HG03460 (cell line): Measurements from ENCODE around the gene SLC7A6.

Experiments used
- ATAC-seq: cut with Tn5 transposase; IDR thresholded peaks from one replicate; pipeline ENCODE4 v1.9.1; 2021; ENCODE audit not compliant: unreplicated experiment

SLC7A6 gene

DNA sequence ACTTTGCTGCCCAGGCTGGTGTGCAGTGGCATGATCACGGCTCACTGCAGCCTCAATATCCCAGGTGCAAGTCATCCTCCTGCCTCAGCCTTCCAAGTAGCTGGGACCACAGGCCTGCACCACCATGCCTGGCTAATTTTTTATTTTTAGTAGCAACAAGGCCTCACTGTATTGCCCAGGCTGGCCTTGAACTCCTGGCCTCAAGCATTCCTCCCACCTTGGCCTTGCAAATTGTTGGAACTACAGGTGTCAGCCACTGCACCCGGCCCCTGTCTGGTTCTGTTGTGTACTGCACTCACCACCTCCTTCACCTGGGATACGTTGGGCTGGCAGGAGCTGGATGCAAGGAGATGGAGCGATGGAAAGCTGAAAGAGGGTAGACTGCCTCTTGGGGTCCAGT, 10.6 kb upstream of the SLC7A6 start:
- no peak for ATAC-seq

- no peak for ATAC-seq
Observed at GRCh38 chr16:68255712-68256111, 8.6 kb upstream of the SLC7A6 start.

- peak; percentile 51 for ATAC-seq
Observed at GRCh38 chr16:68257251-68257905, 6.9 kb upstream of the SLC7A6 start.

DNA sequence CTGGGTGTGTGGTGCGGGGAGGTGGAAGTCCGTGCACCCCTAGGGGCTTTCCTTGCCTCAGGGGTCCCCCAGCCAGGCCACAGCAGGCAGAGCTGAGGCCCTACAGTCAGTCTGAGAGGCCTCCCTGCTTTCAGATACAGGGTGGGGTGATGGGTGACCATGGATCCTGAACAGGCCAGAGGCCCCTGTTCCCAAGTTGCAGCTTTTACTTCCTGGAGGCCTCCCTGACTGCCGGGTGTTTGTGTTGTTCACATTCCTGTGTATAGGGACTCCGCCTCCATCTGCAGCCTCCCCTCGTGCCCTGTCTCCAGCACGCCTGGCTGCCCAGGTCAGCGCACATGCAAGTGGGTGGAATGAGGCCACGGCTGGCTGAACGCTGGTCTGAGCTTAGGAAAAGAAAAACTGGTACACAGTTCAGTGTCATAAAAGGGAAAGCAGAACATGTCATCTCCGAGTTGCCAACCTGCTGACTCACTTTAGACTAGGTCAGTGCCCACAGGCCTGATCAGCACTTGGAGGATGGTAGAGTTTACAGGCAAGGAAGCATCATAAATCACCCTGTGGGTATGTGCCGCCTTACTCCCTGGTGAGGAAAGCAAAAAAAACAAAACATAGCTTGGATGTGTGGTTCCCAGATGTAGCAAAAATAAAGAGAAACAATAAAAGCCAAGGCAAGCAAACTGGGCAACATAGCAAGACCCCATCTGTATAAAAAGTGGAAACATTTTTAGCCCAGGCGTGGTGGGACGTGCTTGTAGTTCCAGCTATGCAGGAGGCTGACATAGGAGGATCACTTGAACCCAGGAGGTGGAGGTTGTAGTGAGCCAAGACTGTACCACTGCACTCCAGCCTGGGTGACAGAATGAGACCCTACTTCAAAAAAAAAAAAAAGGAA, 6.2 kb upstream of the SLC7A6 start:
- peak; percentile 16 for ATAC-seq

- ATAC-seq: no peak
Observed at GRCh38 chr16:68259007-68259825, 5.1 kb upstream of the SLC7A6 start.

- ATAC-seq: peak; percentile 4
Observed at GRCh38 chr16:68263559-68264127, 683 bp upstream of the SLC7A6 start.

- peak; percentile 18 for ATAC-seq
Observed at GRCh38 chr16:68265078-68265920, 973 bp downstream of the SLC7A6 start.

- no peak for ATAC-seq
Observed at GRCh38 chr16:68267612-68268405, 3.5 kb downstream of the SLC7A6 start.

DNA sequence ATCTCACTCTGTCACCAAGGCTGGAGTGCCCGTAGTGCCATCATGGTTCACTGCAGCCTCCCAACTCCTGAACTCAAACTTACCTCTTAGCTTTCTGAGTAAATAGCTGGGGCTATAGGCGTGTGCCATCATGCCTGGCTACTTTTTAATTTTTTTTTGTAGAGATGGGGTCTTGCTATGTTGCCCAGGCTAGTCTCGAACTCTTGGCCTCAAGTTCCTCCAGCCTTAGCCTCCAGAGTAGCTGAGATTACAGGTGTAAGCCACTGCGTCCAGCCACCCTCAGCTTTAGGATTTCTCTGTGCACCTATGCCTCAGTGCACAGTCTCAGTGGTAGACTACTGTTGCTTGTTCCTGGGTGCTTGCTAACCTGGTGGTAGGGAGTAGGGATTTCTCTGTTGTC, 5.5 kb downstream of the SLC7A6 start:
- ATAC-seq: no peak

GRCh38 chr16:68270353-68270752, 6.0 kb downstream of the SLC7A6 start:
- no peak for ATAC-seq

GRCh38 chr16:68272507-68273209, 8.3 kb downstream of the SLC7A6 start:
- ATAC-seq: no peak

- no peak for ATAC-seq
Observed at GRCh38 chr16:68273459-68273858, 9.1 kb downstream of the SLC7A6 start.

GRCh38 chr16:68273896-68274295, 9.6 kb downstream of the SLC7A6 start:
- ATAC-seq: no peak

DNA sequence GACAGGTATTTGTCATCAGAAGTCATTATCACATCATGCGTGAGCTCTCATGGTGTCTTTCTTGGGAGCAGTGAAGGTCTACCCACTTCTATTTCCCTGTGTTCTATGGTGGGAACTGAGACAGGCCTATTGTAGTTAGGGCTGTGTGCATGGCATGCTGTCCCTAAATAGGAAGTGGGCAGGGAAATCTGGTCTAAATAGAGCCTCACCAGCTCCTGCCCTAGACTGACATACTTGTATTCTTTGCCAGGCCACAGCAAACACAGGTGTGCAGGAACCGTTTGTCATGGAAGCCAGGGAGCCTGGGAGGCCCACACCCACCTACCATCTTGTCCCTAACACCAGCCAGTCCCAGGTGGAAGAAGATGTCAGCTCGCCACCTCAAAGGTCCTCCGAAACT, 10.1 kb downstream of the SLC7A6 start:
- ATAC-seq: no peak

DNA sequence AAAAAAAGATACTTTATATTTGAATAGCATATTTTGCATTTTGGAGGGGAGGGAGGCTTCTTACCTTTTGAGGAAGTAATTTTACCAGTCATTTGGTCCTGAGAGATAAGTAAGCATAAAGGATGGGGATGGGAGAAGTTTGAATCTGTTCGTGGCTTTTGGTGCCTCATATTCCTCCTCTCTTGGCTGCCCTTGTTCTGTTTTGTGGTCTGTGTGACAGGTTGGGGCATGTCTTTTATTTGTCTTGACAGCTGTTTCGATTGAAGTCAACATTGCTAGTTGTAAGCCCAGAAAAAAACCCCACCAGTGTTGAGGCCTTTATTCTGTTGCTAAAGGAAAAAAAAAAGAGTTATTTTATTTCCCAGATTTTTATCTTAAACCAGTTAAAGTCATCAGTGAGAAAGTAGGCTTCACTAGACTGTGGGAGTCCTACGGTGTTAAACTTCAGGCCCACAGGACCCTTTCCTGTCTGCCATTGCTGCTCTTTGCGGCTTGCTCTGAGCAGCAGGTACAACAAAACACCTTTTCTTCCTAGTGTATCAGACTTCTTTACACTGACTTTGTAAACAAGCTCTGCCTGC, 11.4 kb downstream of the SLC7A6 start:
- ATAC-seq: peak; percentile 83

- no peak for ATAC-seq
Observed at GRCh38 chr16:68276223-68276622, 11.9 kb downstream of the SLC7A6 start.

DNA sequence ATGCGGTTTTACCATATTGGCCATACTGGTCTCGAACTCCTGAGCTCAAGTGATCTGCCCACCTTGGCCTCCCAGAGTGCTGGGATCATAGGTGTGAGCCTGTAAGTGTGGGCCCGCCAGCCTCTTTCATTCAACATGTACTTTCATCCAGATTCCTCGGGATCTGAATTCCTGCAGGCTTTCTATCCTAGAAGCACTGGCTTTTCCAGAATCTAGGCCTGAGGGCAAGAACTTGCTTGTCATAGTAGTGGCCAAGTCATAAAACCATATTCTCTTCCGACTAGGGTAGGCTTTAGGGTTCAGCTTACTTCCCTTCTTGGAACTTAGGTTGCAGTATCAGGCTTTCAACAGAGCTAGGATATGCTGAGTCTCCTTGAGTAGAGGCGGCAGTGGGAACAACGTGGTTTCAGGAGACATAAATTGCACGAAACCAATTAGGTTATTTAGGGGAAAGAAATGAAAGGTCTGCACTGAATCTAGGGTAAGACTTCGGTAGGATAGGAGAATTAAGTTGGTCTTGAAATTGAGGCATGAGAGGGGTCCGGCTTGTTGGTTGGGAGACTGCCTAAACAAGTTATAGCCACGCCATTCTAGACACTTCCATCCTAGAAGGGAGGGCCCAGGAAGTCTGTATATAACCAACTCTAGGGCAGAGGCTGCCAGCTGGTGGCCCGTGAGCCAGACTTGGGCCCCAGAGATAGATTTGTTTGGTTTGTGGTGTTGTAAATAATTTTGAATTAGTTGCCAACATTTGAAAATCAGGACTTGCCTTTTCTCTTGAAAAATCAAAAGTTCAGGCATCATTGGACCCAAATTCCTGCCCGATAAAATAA, 15.6 kb downstream of the SLC7A6 start:
- ATAC-seq: no peak
